Bronchial epithelial cell (primary cell): Measurements from ENCODE around the gene NDUFB8. TPM values are rescaled to one million over a fixed set of nuclear protein-coding genes. Genes with fewer than 3 reads are reported as not detected.

Source experiments
- DNase-seq: peaks from one replicate; pipeline ENCODE4 v3.0.0-alpha.2; 2010; ENCODE audit warnings: low read depth
- FAIRE-seq: peaks from 2 replicates; lab custom pipeline; 2011; peaks lifted over from hg19 to GRCh38; lab: Jason Lieb, UNC
- H3K27me3 ChIP-seq: 2 replicates; pipeline ENCODE4 v1.5.1; 2011; ENCODE audit warnings: low read length; ENCODE audit not compliant: control insufficient read depth, insufficient read depth
- H3K36me3 ChIP-seq: 2 replicates; pipeline ENCODE4 v1.5.1; 2011; ENCODE audit warnings: low read length; ENCODE audit not compliant: control insufficient read depth, insufficient read depth
- H3K4me3 ChIP-seq: 2 replicates; pipeline ENCODE4 v1.5.1; 2011; ENCODE audit warnings: mild to moderate bottlenecking, low read depth, low read length, control low read depth
- total RNA-seq: library from RNA; depleted of rRNA; stranded (reverse); fragments of >200 nt; gene quantifications from 2 replicates; pipeline ENCODE4 v1.2.1, GENCODE V29; 2014
- TF ChIP-seq, protein P1 (sequence below): IDR thresholded peaks from 2 replicates; pipeline ENCODE4 v1.5.1; 2011; ENCODE audit warnings: mild to moderate bottlenecking, moderate library complexity, low read length, control low read depth, inconsistent platforms; ENCODE audit not compliant: insufficient read depth, severe bottlenecking

Gene NDUFB8
- total RNA-seq, 1 donor from 2014 or later, result 134 TPM

DNA sequence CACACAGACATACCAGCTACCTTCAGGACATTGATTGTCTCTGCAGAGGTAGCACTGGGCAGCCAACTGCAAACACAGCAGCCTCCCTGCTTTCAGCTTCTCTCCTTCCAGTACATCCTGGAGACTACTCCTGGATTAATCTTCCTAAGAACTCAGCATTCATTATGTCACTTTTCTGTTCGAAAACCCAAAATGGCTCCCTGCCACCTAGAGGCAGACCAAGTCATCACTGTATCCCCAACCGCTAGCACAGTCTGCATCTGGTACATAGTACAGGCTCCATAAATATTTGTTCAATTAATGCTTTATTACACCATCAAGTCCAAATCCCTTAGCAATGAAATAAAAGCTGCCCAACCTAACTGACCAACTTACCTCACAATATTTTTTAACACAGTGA is 5.0 kb downstream of the NDUFB8 start:
- DNase-seq (no peak), FAIRE-seq (no peak)
- TF ChIP-seq, protein P1, sequence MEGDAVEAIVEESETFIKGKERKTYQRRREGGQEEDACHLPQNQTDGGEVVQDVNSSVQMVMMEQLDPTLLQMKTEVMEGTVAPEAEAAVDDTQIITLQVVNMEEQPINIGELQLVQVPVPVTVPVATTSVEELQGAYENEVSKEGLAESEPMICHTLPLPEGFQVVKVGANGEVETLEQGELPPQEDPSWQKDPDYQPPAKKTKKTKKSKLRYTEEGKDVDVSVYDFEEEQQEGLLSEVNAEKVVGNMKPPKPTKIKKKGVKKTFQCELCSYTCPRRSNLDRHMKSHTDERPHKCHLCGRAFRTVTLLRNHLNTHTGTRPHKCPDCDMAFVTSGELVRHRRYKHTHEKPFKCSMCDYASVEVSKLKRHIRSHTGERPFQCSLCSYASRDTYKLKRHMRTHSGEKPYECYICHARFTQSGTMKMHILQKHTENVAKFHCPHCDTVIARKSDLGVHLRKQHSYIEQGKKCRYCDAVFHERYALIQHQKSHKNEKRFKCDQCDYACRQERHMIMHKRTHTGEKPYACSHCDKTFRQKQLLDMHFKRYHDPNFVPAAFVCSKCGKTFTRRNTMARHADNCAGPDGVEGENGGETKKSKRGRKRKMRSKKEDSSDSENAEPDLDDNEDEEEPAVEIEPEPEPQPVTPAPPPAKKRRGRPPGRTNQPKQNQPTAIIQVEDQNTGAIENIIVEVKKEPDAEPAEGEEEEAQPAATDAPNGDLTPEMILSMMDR, result no peak
- no peak overlapping the region for H3K4me3 ChIP-seq
- H3K36me3 ChIP-seq, result peaks cover 16% of the 10 kb centered on the region
- no peaks in the 10 kb centered on the region for H3K27me3 ChIP-seq

DNA sequence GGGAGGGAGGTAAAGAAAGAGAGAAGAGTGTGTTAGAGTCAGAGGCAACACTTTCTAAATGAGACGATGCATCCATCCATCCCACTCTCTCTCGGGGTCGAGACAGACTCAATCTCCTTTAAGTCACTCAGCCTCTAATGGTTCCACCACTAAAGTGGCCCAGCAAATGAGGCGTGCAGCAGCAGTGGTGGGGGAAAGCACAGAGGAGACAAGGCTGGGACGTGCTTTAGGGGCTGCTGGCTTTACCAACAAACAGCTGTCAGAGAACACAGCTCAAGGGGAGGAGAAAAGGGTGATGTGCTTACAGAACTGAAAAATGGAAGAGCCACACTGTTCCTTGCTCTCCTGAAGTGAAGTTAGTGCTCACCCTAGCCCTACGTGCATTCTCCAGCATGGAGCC is 5.5 kb downstream of the NDUFB8 start:
- TF ChIP-seq, protein P1, result no peak
- FAIRE-seq (no peak), DNase-seq (no peak)
- Histone ChIP-seq H3K36me3 (peaks cover 16% of the 10 kb centered on the region), H3K27me3 (no peaks in the 10 kb centered on the region), H3K4me3 (no peak overlapping the region)

DNA sequence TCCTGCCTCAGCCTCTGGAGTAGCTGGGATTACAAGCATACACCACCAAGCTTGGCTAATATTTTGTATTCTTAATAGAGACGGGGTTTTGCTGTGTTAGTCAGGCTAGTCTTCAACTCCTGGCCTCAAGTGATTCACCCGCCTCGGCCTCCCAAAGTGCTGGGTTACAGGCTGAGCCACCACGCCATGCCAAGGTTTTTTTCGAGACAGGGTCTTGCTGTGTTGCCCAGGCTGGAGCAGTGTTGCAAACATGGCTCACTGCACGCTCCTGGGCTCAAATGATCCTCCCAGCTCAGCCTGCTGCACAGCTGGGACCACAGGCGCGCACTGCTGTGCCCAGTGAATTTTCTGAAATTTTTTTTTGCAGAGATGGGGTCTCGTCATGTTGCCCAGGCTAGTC is 6.7 kb downstream of the NDUFB8 start:
- DNase-seq (peak; percentile 45), FAIRE-seq (no peak)
- TF ChIP-seq, protein P1, result no peak
- Histone ChIP-seq H3K27me3 (no peaks in the 10 kb centered on the region), H3K36me3 (peaks cover 16% of the 10 kb centered on the region), H3K4me3 (no peak overlapping the region)

DNA sequence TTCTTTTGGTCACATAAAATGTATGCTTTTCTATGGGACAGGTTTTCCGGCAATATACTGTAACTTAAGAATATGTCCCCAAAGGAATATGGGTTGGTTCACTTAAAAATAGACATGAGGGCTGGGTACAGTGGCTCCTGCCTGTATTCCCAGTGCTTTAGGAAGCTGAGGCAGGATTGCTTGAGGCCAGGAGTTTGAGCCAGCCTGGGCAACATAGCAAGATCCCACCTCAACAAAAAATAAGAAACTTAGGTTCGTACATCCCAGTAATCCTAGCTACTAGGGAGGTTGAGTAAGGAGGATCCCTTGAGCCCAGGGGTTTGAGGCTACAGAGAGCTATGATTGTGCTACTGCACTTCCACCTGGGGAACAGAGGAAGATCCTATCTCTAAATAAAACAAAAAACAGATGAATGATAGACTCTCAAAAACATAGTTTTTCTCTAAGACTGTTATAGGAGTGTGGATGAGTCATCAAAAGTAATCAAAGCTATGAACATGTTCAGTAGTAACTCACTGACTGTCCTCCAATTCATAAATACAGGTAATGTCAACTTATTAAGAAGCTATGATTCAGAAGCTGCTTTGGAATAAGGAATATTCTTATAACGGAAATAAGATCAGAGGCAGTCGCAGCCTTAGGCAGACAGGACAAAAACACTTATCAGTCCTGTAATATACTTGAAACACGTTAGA is 7.4 kb downstream of the NDUFB8 start:
- no peaks in the 10 kb centered on the region for H3K27me3 ChIP-seq
- no peak overlapping the region for H3K4me3 ChIP-seq
- TF ChIP-seq, protein P1, result no peak
- H3K36me3 ChIP-seq, result peaks cover 14% of the 10 kb centered on the region
- DNase-seq (peak; percentile 89), FAIRE-seq (no peak)

DNA sequence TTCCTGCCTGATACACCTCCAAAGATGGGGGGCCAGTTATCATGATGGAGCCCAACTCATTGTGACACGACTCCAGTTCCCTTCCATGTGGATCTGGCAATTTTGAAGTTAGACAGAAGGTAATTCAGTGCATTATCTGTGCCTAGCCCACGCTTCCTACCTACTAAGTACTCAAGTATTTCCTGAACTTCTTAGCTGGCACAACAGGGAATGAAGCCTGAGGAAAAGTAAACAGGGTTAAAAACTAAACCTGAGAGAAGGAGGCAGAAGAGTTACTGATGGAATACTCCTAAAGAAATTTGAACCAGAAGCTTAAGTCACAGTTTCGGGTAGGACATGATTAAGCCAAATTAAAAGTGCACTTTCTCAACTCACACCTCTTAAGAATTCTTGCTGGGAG is 8.9 kb downstream of the NDUFB8 start:
- FAIRE-seq (no peak), DNase-seq (peak; percentile 95)
- H3K36me3 ChIP-seq, result peaks cover 4% of the 10 kb centered on the region
- H3K27me3 ChIP-seq, result no peaks in the 10 kb centered on the region
- TF ChIP-seq, protein P1, result no peak
- no peak overlapping the region for H3K4me3 ChIP-seq
